Trophoblast cell (in vitro differentiated cells and primary cell): ENCODE results near the gene KCNQ1.

Experiments used
- DNase-seq, 2 donors: peaks; one replicate each; pipeline ENCODE4 v3.0.0-alpha.2; 2016
- H2AFZ ChIP-seq: 2 replicates; pipeline ENCODE4 v1.6.1; 2013; ENCODE audit warnings: low read length, moderate library complexity, mild to moderate bottlenecking; ENCODE audit not compliant: insufficient read depth, poor library complexity
- H2AK5ac ChIP-seq: 2 replicates; pipeline ENCODE4 v1.6.1; 2013; ENCODE audit warnings: mild to moderate bottlenecking, low read length
- H2BK120ac ChIP-seq: 2 replicates; pipeline ENCODE4 v1.6.1; 2013; ENCODE audit warnings: low read length, mild to moderate bottlenecking, moderate library complexity; ENCODE audit not compliant: insufficient read depth, poor library complexity
- H2BK12ac ChIP-seq: 2 replicates; pipeline ENCODE4 v1.6.1; 2013; ENCODE audit warnings: mild to moderate bottlenecking, low read length, moderate library complexity
- H2BK5ac ChIP-seq: 2 replicates; pipeline ENCODE4 v1.6.1; 2013; ENCODE audit warnings: low read length, low read depth, moderate library complexity, mild to moderate bottlenecking; ENCODE audit not compliant: poor library complexity
- H3K14ac ChIP-seq: 2 replicates; pipeline ENCODE4 v1.6.1; 2013; ENCODE audit warnings: mild to moderate bottlenecking, low read length
- H3K18ac ChIP-seq: 2 replicates; pipeline ENCODE4 v1.6.1; 2013; ENCODE audit warnings: mild to moderate bottlenecking, low read length
- H3K23ac ChIP-seq: 2 replicates; pipeline ENCODE4 v1.6.1; 2013; ENCODE audit warnings: low read length
- H3K27ac ChIP-seq: 2 replicates; pipeline ENCODE4 v1.5.1; 2013; ENCODE audit warnings: low read depth, mild to moderate bottlenecking, inconsistent platforms, low read length, moderate library complexity
- H3K27me3 ChIP-seq: 2 replicates; pipeline ENCODE4 v1.6.1; 2013; ENCODE audit warnings: inconsistent platforms, mild to moderate bottlenecking, low read length, moderate library complexity; ENCODE audit not compliant: insufficient read depth
- H3K36me3 ChIP-seq, 2 experiments: 1 replicate in 1 of 2; 2 replicates in 1 of 2; pipeline ENCODE4 v1.6.1; 2013; ENCODE audit warnings: low read length in 2 of 2, mild to moderate bottlenecking in 2 of 2, moderate library complexity in 1 of 2; ENCODE audit not compliant: insufficient read depth in 2 of 2, control insufficient read depth in 1 of 2
- H3K4ac ChIP-seq: 2 replicates; pipeline ENCODE4 v1.6.1; 2013; ENCODE audit warnings: low read depth, mild to moderate bottlenecking, low read length, moderate library complexity
- H3K4me1 ChIP-seq, 2 experiments: 1 replicate in 1 of 2; 2 replicates in 1 of 2; pipeline ENCODE4 v1.6.1; 2013; ENCODE audit warnings: low read length in 2 of 2, mild to moderate bottlenecking in 2 of 2, moderate library complexity in 1 of 2; ENCODE audit not compliant: insufficient read depth in 2 of 2, control insufficient read depth in 1 of 2
- H3K4me2 ChIP-seq: 2 replicates; pipeline ENCODE4 v1.6.1; 2013; ENCODE audit warnings: inconsistent platforms, mild to moderate bottlenecking, low read length, moderate library complexity
- H3K4me3 ChIP-seq: 2 replicates; pipeline ENCODE4 v1.5.1; 2013; ENCODE audit warnings: mild to moderate bottlenecking, low read depth, low read length, inconsistent platforms
- H3K79me1 ChIP-seq: one replicate; pipeline ENCODE4 v1.6.1; 2013; ENCODE audit warnings: low read length
- H3K79me2 ChIP-seq: 2 replicates; pipeline ENCODE4 v1.6.1; 2013; ENCODE audit warnings: low read length, mild to moderate bottlenecking; ENCODE audit not compliant: control insufficient read depth, insufficient read depth, poor library complexity
- H3K9ac ChIP-seq: 2 replicates; pipeline ENCODE4 v1.6.1; 2013; ENCODE audit warnings: mild to moderate bottlenecking, low read length
- H3K9me3 ChIP-seq: 2 replicates; pipeline ENCODE4 v1.6.1; 2013; ENCODE audit warnings: low read depth, mild to moderate bottlenecking, control low read depth, inconsistent platforms, low read length; ENCODE audit not compliant: insufficient read depth
- H4K12ac ChIP-seq: 2 replicates; pipeline ENCODE4 v1.6.1; 2013; ENCODE audit warnings: low read depth, mild to moderate bottlenecking, low read length, moderate library complexity
- H4K8ac ChIP-seq: 2 replicates; pipeline ENCODE4 v1.6.1; 2013; ENCODE audit warnings: low read depth, mild to moderate bottlenecking, low read length, moderate library complexity
- H4K91ac ChIP-seq: one replicate; pipeline ENCODE4 v1.6.1; 2013; ENCODE audit warnings: low read depth, mild to moderate bottlenecking, low read length, moderate library complexity
- WGBS: extraction: QIAGEN DNeasy Blood & Tissue Kit; methylation state at CpG from one replicate; pipeline ENCODE4 v1.1.7; 2013; ENCODE audit warnings: missing lambda C conversion rate; ENCODE audit not compliant: insufficient read length, insufficient coverage; ENCODE audit errors: extremely low coverage; 5-methylcytosine and 5-hydroxymethylcytosine counted together

The KCNQ1 gene

GRCh38 chr11:2409126-2409525, 35.7 kb upstream of the KCNQ1 start:
- H3K4me1 ChIP-seq: no peaks in the 10 kb centered on the region
- no peaks in the 10 kb centered on the region for H3K79me1 ChIP-seq
- H3K4me3 ChIP-seq: no peak overlapping the region
- H2AK5ac ChIP-seq: no peak overlapping the region
- no peak overlapping the region for H4K12ac ChIP-seq
- H4K91ac ChIP-seq: no peak overlapping the region
- H3K23ac ChIP-seq: no peak overlapping the region
- no peak overlapping the region for H3K9ac ChIP-seq
- no peak overlapping the region for H3K14ac ChIP-seq
- H3K36me3 ChIP-seq: no peaks in the 10 kb centered on the region
- no peak overlapping the region for H4K8ac ChIP-seq
- no peak overlapping the region for H2AFZ ChIP-seq
- H3K4ac ChIP-seq: no peak overlapping the region
- H3K18ac ChIP-seq: no peak overlapping the region
- H2BK120ac ChIP-seq: no peak overlapping the region
- no peak overlapping the region for H3K4me2 ChIP-seq
- no peak overlapping the region for H3K27ac ChIP-seq
- WGBS: no CpG with 5 or more reads among the region's 16 CpGs
- no peak overlapping the region for H2BK5ac ChIP-seq
- H3K27me3 ChIP-seq: no peaks in the 10 kb centered on the region
- H3K9me3 ChIP-seq: no peaks in the 10 kb centered on the region
- DNase-seq: no peak
- no peak overlapping the region for H2BK12ac ChIP-seq
- H3K79me2 ChIP-seq: no peaks in the 10 kb centered on the region

GRCh38 chr11:2409611-2410468, 35.0 kb upstream of the KCNQ1 start:
- Histone ChIP-seq H3K4me2 (no peak overlapping the region), H2AK5ac (no peak overlapping the region), H3K79me2 (no peaks in the 10 kb centered on the region), H3K9me3 (no peaks in the 10 kb centered on the region), H2BK5ac (no peak overlapping the region), H3K23ac (no peak overlapping the region), H4K12ac (no peak overlapping the region), H3K9ac (no peak overlapping the region), H3K27ac (no peak overlapping the region), H3K4ac (no peak overlapping the region), H4K91ac (no peak overlapping the region), H2BK120ac (no peak overlapping the region), H3K4me1 (no peaks in the 10 kb centered on the region), H3K36me3 (no peaks in the 10 kb centered on the region), H4K8ac (no peak overlapping the region), H2BK12ac (no peak overlapping the region), H3K27me3 (no peaks in the 10 kb centered on the region), H3K4me3 (no peak overlapping the region), H3K14ac (no peak overlapping the region), H2AFZ (no peak overlapping the region), H3K79me1 (no peaks in the 10 kb centered on the region), H3K18ac (no peak overlapping the region)
- no CpG with 5 or more reads among the region's 42 CpGs for WGBS
- no peak for DNase-seq

GRCh38 chr11:2410616-2411015, 34.2 kb upstream of the KCNQ1 start:
- H3K79me1 ChIP-seq: no peaks in the 10 kb centered on the region
- H3K9me3 ChIP-seq: no peaks in the 10 kb centered on the region
- no peak overlapping the region for H3K4me2 ChIP-seq
- no peak overlapping the region for H3K4ac ChIP-seq
- H3K27me3 ChIP-seq: no peaks in the 10 kb centered on the region
- H3K79me2 ChIP-seq: no peaks in the 10 kb centered on the region
- no peak overlapping the region for H4K91ac ChIP-seq
- H4K12ac ChIP-seq: no peak overlapping the region
- H3K18ac ChIP-seq: no peak overlapping the region
- no peak overlapping the region for H2BK120ac ChIP-seq
- no peak overlapping the region for H3K14ac ChIP-seq
- H2BK5ac ChIP-seq: no peak overlapping the region
- no peak overlapping the region for H3K23ac ChIP-seq
- H2AK5ac ChIP-seq: no peak overlapping the region
- no peaks in the 10 kb centered on the region for H3K4me1 ChIP-seq
- DNase-seq: no peak
- WGBS: no CpG with 5 or more reads among the region's 9 CpGs
- no peak overlapping the region for H4K8ac ChIP-seq
- no peak overlapping the region for H3K27ac ChIP-seq
- H2BK12ac ChIP-seq: no peak overlapping the region
- H3K4me3 ChIP-seq: no peak overlapping the region
- H2AFZ ChIP-seq: no peak overlapping the region
- no peak overlapping the region for H3K9ac ChIP-seq
- no peaks in the 10 kb centered on the region for H3K36me3 ChIP-seq

- H4K91ac ChIP-seq: no peak overlapping the region
- H3K4ac ChIP-seq: no peak overlapping the region
- H2BK120ac ChIP-seq: no peak overlapping the region
- no peak overlapping the region for H2BK12ac ChIP-seq
- no peak overlapping the region for H2BK5ac ChIP-seq
- no peak overlapping the region for H4K8ac ChIP-seq
- no peaks in the 10 kb centered on the region for H3K36me3 ChIP-seq
- H4K12ac ChIP-seq: no peak overlapping the region
- no peak overlapping the region for H3K27ac ChIP-seq
- no peaks in the 10 kb centered on the region for H3K79me2 ChIP-seq
- H3K23ac ChIP-seq: no peak overlapping the region
- H3K18ac ChIP-seq: no peak overlapping the region
- no peak overlapping the region for H3K4me3 ChIP-seq
- no peak overlapping the region for H3K4me2 ChIP-seq
- H2AK5ac ChIP-seq: no peak overlapping the region
- H2AFZ ChIP-seq: no peak overlapping the region
- no peaks in the 10 kb centered on the region for H3K27me3 ChIP-seq
- DNase-seq: no peak
- H3K79me1 ChIP-seq: no peaks in the 10 kb centered on the region
- H3K9ac ChIP-seq: no peak overlapping the region
- H3K14ac ChIP-seq: no peak overlapping the region
- no peaks in the 10 kb centered on the region for H3K9me3 ChIP-seq
- no peaks in the 10 kb centered on the region for H3K4me1 ChIP-seq
- WGBS: no CpG with 5 or more reads among the region's 30 CpGs
These were observed 33.1 kb upstream of the KCNQ1 start for GRCh38 chr11:2411446-2412305.
